HG03442 (cell line): ENCODE measurements around the gene BLOC1S4.
"Not testable (repeated sequence)": the region's sequence is repeated elsewhere in the genome, so short reads cannot be mapped to it uniquely, and the experiment has no call there.

Source experiments
- ATAC-seq: cut with Tn5 transposase; IDR thresholded peaks from one replicate; pipeline ENCODE4 v1.9.1; 2021; ENCODE audit warnings: mild to moderate bottlenecking, moderate library complexity; ENCODE audit not compliant: unreplicated experiment

BLOC1S4 gene

DNA sequence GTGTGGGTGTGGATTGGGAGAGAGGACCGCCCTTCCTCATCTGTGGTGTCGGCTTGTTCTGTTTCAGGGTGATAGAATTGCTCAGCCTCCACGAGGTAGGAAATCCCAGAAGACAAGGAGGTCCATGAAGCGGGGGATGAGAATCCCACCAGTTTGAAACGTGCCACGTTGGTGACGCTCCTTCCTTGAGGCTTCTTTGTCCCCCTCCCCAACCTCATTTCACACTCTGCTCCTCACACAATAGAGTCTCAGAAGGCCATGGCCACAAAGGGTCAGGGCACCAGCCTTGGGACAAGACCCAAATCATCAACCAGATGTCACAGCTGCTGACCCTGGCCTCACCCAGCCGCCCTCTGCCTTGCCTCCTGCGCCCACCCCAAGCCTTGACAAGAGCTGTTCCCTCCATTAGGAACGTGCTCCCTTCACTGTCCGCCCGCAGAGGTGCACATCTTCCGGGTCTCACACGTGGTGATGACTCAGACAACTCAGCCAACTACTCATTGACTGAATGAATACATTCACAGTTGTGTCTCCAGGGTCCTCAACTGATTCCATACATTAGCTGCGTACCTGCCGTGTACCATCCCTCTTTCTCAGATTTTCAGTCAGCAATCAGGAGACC lies 18.3 kb downstream of the BLOC1S4 start:
- no peak for ATAC-seq

DNA sequence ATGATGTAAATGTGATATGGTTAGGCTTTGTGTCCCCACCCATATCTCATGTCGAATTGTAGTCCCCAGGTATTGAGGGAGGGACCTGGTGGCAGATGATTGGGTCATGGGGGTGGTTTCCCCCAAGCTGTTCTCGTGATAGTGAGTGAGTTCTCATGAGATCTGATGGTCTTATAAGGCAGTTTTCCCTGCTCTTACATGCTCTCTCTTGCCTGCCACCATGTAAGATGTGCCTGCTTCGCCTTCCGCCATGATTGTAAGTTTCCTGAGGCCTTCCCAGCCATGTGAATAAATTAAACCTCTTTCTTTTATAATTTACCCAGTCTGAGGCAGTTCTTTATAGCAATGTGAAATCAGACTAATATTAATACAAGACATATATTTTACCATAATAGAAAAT lies 23.9 kb downstream of the BLOC1S4 start:
- no peak for ATAC-seq

DNA sequence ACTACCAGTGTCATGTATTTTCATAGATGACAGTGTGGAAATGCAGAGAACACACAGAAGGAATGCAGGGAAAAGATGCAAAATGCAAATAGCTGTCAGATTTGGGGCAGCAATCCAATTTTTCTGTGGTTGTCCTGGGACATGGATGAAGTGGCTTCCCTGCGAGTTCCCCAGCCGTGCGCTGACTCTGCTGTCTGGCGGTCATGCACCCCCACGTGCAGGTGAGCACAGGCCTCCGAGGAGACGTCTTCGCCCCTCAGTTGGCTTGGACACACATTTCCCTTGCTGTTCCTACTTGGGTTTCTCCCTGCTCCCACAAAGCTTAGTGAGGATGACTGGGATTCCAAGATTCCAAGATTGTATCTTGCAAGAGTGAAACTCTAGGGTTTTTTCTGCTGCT lies 24.4 kb downstream of the BLOC1S4 start:
- no peak for ATAC-seq

DNA sequence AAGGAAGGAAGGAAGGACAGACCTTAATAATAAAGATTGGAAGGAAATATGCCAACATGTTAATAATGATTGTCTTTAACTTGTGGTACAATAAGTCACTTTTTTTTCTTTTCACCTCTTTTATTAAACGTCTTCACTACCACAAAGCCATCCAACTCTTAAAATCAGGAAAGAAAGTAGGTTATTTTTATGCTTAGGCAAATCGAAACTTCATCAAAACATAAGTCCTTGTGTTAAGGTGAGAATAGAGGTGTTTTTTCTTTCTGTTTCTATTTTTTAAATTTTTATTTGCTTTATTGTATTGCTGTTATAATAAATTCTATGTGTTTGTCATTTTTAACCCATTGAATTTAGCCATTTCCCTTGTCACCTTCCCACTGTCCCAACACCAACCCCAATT lies 26.5 kb downstream of the BLOC1S4 start:
- ATAC-seq = no peak

DNA sequence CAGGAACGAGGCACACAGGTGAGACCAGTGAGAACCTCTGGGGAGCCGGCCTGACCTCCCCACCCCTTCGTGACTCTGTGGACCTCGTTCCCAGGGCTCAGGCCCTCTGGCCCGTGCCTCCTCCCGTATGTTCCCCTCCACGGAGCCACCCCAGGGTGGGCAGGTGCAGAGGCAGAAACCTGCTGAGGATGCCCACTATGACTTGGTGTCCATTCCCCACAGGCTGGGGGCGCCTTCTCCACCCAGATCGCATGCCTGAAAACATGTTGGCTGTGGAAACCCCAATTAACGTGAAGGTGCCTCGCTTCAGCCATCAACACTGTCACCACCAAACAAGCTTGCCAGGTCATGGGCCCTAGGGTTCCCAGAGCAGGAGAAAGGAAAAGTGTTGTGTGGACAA lies 27.0 kb downstream of the BLOC1S4 start:
- ATAC-seq = no peak

DNA sequence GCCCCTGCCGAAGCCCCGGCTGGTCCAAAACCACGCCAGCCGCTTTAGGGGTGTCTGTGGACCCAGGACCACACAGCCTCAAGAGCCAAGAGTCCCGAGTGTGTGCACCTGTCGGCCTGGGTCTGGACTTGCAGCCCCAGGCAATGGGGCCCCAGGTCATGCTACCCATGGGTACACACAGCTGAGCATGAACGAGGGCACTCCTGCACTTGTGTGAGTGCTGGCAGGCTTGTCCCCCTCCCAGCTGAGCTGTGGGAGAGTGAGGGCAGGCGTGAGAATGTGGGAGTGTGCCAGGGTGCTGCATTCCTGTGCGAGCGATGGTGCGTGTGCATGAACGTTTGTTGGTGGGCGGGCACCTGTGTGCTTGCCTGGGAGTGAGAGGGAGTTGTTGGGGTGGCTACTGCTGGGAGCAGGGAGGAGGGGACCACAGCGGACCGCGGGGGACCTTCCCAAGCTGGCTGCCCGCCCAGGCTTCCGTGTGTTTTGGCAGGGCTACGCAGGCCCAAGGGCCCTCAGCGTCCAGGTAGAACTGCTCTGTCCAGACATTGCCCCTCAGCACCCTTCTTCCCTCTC lies 30.8 kb downstream of the BLOC1S4 start:
- no peak for ATAC-seq

DNA sequence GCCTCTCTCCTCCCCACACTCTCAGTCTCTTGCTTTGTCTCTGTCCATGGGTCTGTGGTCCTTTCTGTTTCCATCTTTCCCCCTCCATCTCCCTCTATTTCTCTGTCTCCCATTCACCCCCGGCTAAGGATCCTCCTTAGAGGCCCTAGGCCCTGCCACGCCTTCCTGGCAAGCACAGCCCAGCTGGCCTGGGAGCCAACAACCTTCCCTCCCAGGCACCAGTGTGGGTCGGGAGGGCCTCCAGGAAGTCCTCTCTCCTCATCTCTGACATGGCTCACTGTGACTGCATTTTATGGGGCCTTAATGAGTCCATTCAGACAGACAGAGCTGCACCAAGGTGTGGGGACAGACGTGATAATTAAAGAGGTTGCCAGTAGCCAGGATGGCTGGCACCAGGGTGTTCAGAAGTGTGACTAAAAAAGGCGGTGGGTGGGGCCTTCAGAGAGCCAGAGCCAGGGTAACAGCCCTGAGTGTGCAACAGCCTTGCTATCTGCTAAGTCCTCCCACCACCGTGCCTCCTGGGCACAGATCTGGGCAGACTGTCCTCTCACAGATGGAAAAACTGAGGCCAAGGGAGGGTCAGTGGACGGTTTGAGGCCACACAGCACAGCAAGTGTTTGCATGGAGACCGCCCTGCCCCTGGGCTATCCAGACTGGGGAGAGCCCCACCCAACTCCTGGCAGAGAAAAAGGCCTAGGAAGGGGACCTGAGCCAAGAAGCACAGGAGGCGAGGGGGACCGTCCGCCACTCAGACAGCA lies 31.5 kb downstream of the BLOC1S4 start:
- ATAC-seq = no peak

DNA sequence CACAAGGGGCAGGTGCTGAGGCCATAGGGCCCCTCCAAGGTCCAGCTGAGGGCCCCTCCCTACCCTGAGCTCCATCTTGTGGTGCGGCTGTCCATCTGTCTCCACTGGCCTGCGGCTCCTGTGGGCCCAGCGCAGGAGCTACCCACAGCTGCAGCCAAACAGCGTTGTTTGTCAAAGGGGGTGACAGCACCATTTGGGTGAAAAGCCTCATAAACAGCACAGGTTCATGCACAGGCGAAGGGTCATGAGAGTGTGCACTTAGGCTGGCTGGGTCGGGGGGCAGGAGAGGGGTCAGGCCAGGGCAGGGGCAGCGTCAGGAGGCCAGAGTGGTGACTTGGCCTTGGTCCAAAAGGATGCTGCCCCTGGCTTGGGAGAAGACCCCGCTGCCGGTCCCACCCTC lies 32.3 kb downstream of the BLOC1S4 start:
- ATAC-seq = no peak

DNA sequence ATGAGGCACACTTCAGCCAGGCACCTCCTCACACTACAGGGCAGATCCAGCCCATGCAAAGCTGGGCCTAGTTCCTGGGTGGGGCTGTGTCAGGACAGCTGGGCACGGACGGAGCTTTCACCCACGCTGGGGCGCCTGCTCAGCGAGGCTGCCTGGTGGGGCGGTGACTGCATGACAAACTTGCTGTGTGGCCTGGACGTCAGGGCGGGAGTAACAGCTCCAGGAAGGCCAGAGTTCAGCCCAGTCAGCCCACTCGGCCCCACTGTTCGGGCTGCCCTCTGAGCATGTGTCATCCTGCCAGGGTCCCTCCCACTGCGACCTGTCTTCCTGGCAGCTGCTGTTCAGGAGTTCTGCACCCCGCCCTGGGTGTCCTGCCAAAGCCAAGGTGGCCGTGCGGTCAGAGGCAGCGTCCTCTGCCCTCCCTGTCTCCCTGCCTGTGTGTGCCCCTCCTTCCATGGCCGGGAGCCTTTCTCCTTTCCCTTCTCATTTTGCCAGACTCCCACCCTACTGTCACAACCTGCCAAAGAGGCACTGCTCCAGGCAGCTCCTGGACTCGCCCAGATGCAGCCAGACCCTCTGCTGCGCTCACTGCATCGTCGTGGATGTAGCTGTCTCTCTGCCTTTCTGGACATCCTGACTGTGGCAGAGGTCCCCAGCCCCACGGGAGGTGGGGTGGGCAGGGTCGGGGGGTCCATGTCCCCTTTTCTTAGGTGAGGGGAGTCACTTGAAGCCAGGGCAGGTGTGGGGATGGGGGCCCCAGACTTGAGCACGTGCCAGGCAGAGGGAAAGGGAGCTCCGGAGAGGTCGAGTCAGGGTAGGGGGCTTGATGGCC lies 33.6 kb downstream of the BLOC1S4 start:
- ATAC-seq = no peak

DNA sequence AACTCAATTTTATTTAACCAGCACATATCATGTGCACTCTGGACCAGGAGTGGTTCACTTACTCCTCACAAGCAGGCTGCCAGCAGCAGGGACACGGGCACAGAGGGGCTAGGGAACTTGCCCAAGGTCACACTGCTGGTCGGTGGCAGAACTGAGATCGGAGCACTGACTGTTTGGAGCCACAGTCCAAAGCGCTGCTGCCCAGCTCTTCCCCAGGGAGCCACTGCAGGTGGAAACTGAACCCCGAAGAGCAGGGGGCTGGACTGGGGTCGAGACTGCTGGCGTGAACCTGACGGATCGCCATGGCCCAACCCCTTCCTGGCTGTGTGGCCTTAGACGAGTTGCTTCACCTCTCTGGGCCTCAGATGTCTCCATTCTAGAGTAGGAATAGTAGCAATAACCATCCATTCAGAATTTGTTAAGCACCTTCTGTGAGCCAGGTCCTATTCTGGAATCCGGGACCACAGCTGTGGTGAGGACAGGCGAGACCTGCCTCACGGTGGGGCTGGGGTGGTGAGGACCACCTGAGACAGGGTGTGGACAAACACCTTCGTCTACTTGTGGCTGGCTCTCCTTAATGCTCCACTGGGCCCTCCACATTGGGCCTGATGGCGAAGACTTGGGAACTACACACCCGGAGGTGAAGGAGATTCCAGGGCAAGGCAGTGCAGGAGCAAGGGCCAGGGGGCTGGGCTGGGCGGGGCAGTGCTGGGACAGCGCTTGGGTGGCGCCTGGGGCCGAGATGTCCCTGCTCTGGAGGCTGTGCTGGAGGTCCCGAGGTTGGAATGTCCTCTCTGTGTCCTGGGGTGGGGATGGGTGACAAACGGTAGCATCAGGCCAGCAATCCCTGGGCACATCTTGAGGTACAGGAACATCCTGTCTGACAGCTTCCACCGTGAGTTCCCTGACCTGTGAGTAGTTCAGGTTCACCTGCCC lies 34.6 kb downstream of the BLOC1S4 start:
- no peak for ATAC-seq

DNA sequence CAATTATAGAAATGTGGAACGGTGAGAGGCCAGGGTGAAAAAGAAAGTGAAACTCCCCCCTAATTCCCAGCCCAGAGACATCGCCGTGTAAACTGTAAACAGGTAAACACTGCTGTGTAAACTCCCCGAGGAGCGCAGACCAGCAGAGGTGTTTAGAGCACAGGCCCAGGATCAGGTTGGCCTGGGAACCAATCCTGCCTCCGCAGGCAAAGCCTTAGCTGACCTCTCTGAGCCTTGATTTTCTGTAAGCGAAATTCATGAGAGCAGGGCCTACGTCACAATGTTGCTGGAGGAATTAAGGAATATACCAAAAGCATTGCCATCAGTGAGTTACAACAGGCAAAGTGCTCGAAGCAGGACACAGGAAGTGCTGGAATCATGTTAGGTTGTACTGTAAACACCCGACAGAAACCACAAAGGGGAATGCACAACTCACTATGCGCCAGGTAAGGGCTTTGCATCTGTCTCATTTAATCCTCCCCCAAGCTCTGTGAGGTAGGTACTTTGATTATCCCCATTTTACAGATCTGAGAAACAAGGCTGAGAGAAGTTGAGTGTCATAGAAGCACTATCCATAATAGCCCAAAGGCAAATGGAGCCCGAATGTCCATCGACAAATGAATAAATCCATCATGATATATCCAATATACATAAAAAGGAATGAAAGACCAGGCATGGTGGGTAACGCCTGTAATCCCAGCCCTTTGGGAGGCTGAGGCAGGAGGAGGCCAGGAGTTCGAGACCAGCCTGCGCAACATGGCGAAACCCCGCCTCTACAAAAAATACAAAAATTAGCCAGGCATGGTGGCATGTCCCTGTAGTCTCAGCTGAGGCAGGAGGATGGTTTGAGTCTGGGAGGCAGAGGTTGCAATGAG lies 35.9 kb downstream of the BLOC1S4 start:
- no peak for ATAC-seq

DNA sequence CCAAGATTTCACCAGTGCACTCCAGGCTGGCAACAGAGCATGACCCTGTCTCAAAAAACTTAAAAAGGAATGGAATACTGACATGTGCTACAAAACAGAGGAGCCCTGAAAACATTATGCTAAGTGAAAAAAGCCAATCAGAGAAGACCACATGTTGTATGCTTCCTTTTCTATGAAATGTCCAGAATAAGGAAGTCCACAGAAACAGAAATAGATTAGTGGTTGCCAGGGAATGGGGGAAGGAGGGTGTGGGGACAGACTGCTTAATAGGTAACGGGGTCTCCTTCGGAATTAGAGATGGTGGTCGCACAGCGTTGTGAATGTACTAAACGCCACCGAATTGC lies 36.5 kb downstream of the BLOC1S4 start:
- ATAC-seq = no peak

DNA sequence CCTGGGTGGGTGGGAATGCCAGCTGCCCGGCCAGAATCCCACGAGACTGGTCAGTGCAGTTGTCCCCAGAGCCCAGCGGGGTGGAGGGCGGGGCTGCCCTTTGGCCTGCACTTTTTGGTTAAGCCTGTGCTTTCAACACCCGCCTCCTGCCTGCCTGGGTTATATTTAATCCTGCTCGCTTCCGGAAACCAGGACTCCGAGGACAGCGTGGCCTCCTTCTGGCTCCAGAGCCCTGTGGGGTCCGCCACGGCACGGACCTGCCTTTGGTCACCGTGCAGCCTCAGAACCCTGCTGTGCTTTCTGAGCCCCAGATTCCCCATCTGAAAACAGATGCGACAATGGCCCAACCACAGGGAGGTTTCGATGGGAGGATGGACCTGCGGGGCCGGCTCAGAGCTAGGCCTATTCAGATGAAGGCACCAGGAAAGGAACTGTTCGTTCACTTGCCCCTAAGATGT lies 37.2 kb downstream of the BLOC1S4 start:
- ATAC-seq = no peak

DNA sequence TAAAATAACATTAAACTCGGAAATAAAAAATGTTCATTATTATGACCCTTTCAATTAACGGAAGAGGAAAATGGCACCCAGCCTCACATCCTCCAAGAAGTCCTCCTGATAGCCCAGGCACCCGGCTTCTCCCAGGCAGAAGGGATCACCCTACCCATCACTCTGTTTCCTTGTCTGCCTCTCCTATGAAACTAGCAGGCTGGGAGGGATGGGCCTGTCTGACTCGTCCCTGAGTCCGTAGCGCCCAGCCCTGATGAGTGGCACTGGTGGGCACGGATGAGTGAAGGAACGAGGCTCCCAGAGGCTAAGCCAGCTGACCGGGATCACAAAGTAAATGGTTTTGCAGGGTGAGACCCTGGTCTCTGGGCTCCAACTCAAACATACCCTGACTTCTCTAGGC lies 37.9 kb downstream of the BLOC1S4 start:
- ATAC-seq = no peak

DNA sequence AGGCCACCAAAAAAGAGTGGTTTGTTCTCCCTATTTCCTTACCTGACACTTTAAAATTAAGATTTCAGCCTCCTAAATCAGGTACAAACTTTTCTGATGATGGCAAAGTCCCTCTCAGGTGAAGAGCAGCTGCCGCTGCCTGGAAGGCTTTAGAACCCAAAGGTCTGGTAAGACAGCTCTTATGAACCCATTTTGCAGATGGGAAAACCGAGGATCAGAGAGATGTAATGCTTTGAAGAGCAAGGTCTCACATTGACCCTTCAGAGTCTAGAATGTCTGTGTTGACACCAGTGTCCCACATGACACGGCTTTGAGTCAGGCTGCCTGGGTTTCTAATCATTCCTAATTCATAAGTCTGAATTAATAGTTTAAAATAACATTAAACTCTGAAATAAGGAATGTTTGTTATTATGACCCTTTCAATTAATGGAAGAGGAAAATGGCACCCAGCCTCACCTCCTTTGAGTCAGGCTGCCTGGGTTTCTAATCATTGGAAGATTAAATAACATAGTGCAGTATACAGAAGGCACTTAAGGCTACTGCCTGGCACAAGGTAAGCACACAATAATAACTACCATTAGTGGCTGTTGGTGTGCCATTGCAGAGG lies 38.6 kb downstream of the BLOC1S4 start:
- no peak for ATAC-seq

DNA sequence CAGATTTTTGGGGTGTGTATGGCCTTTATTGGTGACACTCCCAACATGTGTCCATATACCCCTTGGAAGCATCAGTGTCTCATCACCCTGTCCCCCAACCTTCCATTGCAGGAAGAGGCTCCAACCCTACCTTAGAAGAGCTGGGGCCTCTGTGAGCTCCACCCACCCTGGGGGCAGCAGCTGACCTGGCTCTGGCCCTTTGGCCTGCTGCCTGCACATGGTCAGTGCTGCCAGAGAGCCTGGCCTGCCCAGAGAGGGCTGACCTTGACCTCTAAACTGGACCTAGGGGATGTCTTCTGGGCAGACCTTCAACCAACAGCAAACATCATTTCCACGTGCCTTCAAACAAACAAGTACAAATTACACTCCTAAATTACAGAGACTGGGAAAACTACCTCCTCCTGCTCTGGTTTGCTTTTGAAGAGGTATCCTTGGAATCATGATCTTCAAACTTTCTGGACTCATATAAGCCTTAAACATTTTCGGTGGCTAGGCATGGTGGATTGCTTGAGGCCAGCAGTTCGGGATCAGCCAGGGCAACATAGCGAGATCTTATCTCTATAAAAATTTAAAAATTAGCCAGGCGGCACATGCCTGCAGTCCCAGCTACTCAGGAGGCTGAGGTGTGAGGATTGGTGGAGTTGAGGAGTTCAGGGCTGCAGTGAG lies 39.2 kb downstream of the BLOC1S4 start:
- no peak for ATAC-seq

DNA sequence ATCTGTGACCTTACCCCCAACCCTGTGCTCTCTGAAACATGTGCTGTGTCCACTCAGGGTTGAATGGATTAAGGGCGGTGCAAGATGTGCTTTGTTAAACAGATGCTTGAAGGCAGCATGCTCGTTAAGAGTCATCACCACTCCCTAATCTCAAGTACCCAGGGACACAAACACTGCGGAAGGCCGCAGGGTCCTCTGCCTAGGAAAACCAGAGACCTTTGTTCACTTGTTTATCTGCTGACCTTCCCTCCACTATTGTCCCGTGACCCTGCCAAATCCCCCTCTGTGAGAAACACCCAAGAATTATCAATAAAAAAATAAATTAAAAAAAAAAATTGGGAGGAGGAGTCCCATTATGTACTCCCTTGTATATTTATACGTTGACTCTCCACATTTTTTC lies 40.4 kb downstream of the BLOC1S4 start:
- ATAC-seq = not testable (repeated sequence)

DNA sequence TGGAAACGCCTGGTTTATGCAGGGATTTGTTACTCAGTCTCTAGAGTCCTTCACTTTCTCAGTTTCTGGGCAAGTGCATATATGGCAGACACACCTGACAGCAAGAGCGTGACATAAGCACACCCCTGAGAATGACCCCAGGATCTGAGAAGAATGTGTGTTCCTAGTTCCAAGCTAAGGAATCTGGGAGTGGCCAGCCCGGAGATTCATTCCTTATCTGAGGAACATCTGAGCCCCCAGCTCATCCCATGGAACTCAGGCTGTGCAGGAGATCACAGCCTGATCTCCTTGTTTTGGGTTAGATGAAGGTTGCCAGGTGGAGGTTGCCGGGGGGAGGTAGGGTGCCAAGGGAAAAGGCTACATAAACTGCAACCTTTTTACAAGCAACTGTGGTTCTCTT lies 42.8 kb downstream of the BLOC1S4 start:
- no peak for ATAC-seq

DNA sequence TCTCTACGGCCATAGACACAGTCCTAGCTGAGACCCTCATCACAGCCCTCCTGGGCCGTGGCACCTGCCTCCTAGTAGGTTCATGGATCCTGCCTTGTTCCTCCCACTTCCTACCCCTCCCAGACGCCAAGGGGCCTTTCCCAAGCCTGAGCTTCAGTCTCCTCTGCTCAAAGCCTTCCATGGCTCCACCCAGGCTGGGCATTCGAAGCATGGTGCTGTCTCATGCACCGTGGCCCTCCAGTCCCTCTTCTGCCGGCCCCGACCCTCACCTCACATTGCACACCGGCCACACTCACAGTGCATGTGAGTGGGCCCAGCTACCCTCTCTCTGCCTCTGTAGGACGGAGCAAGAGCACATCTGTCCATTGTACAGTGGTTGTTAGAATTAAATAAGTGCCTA lies 44.9 kb downstream of the BLOC1S4 start:
- ATAC-seq = no peak
